Panc1 (cell line): ENCODE data around the gene NTNG1.

Experiments used
- CTCF ChIP-seq: fragments of 450-650 bp; IDR thresholded peaks from 2 replicates; pipeline ENCODE4 v1.5.1; 2017; ENCODE audit warnings: mild to moderate bottlenecking
- POLR2AphosphoS5 ChIP-seq: IDR thresholded peaks from 2 replicates; pipeline ENCODE4 v1.6.1; 2012; ENCODE audit warnings: mild to moderate bottlenecking, low read depth, low read length, moderate library complexity

- TF ChIP-seq CTCF = no peak
- TF ChIP-seq POLR2AphosphoS5 = no peak
These were observed 186.1 kb downstream of the NTNG1 start for GRCh38 chr1:107326824-107327445.
